Endothelial cell of umbilical vein (primary cell): ENCODE data around the gene TMIGD2. TPM values are rescaled to one million over a fixed set of nuclear protein-coding genes. Genes with fewer than 3 reads are reported as not detected.

ENCODE experiments used
- BruUV-seq: library from RNA; stranded (reverse); fragments of 400-500 nt; replicated peaks from 2 replicates; lab custom pipeline; 2021; lab: Mats Ljungman, UMichigan
- CTCF ChIA-PET: fragments of 300-600, 350-600 bp; sonication (Branson Sonifier 250); formaldehyde crosslinking; loops from one replicate; lab custom pipeline; 2021; ENCODE audit warnings: antibody characterized with exemption, inconsistent platforms; lab: Charles Lee
- POLR2A ChIA-PET: fragments of 300-600, 350-600 bp; sonication (Branson Sonifier 250); formaldehyde crosslinking; loops from one replicate; lab custom pipeline; 2021; ENCODE audit warnings: antibody characterized with exemption, inconsistent platforms; lab: Charles Lee
- DNase-seq: peaks from one replicate; pipeline ENCODE4 v3.0.0-alpha.2; 2011; ENCODE audit warnings: low read depth, low spot score
- FAIRE-seq: peaks from 2 replicates; lab custom pipeline; 2011; peaks lifted over from hg19 to GRCh38; lab: Jason Lieb, UNC
- H2AFZ ChIP-seq: 2 replicates; pipeline ENCODE4 v1.6.0; 2012; ENCODE audit warnings: low read depth, low read length, control low read depth, inconsistent platforms
- H3K27ac ChIP-seq: 2 replicates; pipeline ENCODE4 v1.5.1; 2011; ENCODE audit warnings: low read depth, mild to moderate bottlenecking, control low read depth, low read length, moderate library complexity; ENCODE audit not compliant: insufficient read depth
- H3K27me3 ChIP-seq, 2 experiments: 2 replicates each; pipeline versions ENCODE4 v1.6.0 to v1.6.1; 2011; ENCODE audit warnings: low read length in 2 of 2, mixed read lengths in 1 of 2; ENCODE audit not compliant: control insufficient read depth in 2 of 2, insufficient read depth in 2 of 2
- H3K36me3 ChIP-seq, 2 experiments: 2 replicates in 1 of 2; 3 replicates in 1 of 2; pipeline ENCODE4 v1.5.1; 2011; ENCODE audit warnings: low read length in 2 of 2, mild to moderate bottlenecking in 1 of 2, moderate library complexity in 1 of 2; ENCODE audit not compliant: control insufficient read depth in 2 of 2, insufficient read depth in 2 of 2; ENCODE audit errors: extremely low read depth in 1 of 2
- H3K4me1 ChIP-seq: 3 replicates; pipeline ENCODE4 v1.5.1; 2011; ENCODE audit warnings: mild to moderate bottlenecking, low read length; ENCODE audit not compliant: control insufficient read depth, insufficient read depth; ENCODE audit errors: extremely low read depth
- H3K4me2 ChIP-seq: 2 replicates; pipeline ENCODE4 v1.6.1; 2011; ENCODE audit warnings: low read length, control low read depth, mixed read lengths; ENCODE audit not compliant: insufficient read depth
- H3K4me3 ChIP-seq, 3 experiments: fragments of 200-600 bp in 1 of 3; sonication (generic), shearing (Covaris generic) in 1 of 3; replicated peaks in 1 of 3; 2 replicates each; pipeline ENCODE4 v1.5.1; 2011 to 2016; ENCODE audit warnings: control low read depth in 3 of 3, low read length in 3 of 3, mild to moderate bottlenecking in 2 of 3, inconsistent platforms in 1 of 3, low read depth in 1 of 3, moderate library complexity in 1 of 3; ENCODE audit not compliant: insufficient read depth in 1 of 3
- H3K79me2 ChIP-seq: 2 replicates; pipeline ENCODE4 v1.6.0; 2012; ENCODE audit warnings: low read length, inconsistent platforms; ENCODE audit not compliant: control insufficient read depth, insufficient read depth
- H3K9ac ChIP-seq: replicated peaks from 2 replicates; pipeline ENCODE3; 2011; ENCODE audit warnings: low read length, control low read depth; ENCODE audit not compliant: insufficient read depth; ENCODE audit errors: extremely low read depth
- H3K9me1 ChIP-seq: replicated peaks from 3 replicates; pipeline ENCODE4 v1.6.0; 2011; ENCODE audit warnings: mild to moderate bottlenecking, low read length; ENCODE audit not compliant: control insufficient read depth, insufficient read depth; ENCODE audit errors: extremely low read depth
- H3K9me3 ChIP-seq: replicated peaks from 2 replicates; pipeline ENCODE4 v1.5.1; 2012; ENCODE audit warnings: low read length, inconsistent platforms; ENCODE audit not compliant: control insufficient read depth, insufficient read depth
- H4K20me1 ChIP-seq: replicated peaks from 2 replicates; pipeline ENCODE3; 2011; ENCODE audit warnings: mild to moderate bottlenecking, low read length; ENCODE audit not compliant: control insufficient read depth, insufficient read depth; ENCODE audit errors: extremely low read depth
- EZH2 ChIP-seq: IDR thresholded peaks from 2 replicates; pipeline ENCODE4 v1.6.1; 2012; ENCODE audit warnings: borderline replicate concordance, low read depth, mild to moderate bottlenecking, moderate library complexity, low read length, inconsistent platforms; ENCODE audit not compliant: severe bottlenecking
- FOS ChIP-seq: IDR thresholded peaks from 2 replicates; pipeline ENCODE4 v1.6.1; 2011; ENCODE audit warnings: mild to moderate bottlenecking, low read length, moderate library complexity, borderline replicate concordance; ENCODE audit not compliant: insufficient read depth
- GATA2 ChIP-seq: IDR thresholded peaks from 2 replicates; pipeline ENCODE4 v1.7.0; 2011; ENCODE audit warnings: low read depth, mild to moderate bottlenecking, moderate library complexity, mixed read lengths, low read length; ENCODE audit not compliant: insufficient read length, insufficient read depth
- JUN ChIP-seq: IDR thresholded peaks from 2 replicates; pipeline ENCODE4 v1.6.1; 2011; ENCODE audit warnings: borderline replicate concordance, low read depth; ENCODE audit not compliant: insufficient read length, insufficient read depth
- MYC ChIP-seq: IDR thresholded peaks from one replicate; pipeline ENCODE4 v1.6.1; 2011; ENCODE audit warnings: mild to moderate bottlenecking, low read depth, low read length
- POLR2A ChIP-seq: IDR thresholded peaks from 2 replicates; pipeline ENCODE4 v1.6.1; 2012; ENCODE audit warnings: low read depth, mild to moderate bottlenecking, control low read depth, low read length
- POLR2AphosphoS5 ChIP-seq: IDR thresholded peaks from 2 replicates; pipeline ENCODE4 v1.6.1; 2012; ENCODE audit warnings: low read depth, mild to moderate bottlenecking, control low read depth, low read length, moderate library complexity; ENCODE audit not compliant: insufficient read depth
- dilution Hi-C: fragments of 300-500 bp; cut with MboI; formaldehyde crosslinking; loops from one replicate; pipeline ENCODE4 v1.15.0; 2019; ENCODE audit warnings: low sequenced_read_pairs; ENCODE audit not compliant: extremely low pct_ligation_motif_present
- intact Hi-C: fragments of 100-400 bp; cut with micrococcal nuclease; formaldehyde crosslinking; loops from one replicate; pipeline ENCODE4 v1.10.0; 2022
- polyA plus RNA-seq, 4 experiments: library from polyadenylated mRNA; depleted of rRNA in 3 of 4; stranded (reverse) in 3 of 4; unstranded in 1 of 4; fragments of >200 nt; gene quantifications; 2 replicates each; pipeline versions ENCODE4 v1.2.1 to v1.2.3, GENCODE V29; 2011 to 2012; ENCODE audit warnings: missing spikeins in 1 of 4
- total RNA-seq: library from RNA; stranded (reverse); gene quantifications from 2 replicates; pipeline ENCODE4 v1.2.3, GENCODE V29; 2021
- TF ChIP-seq, protein P1 (sequence below), 2 donors: IDR thresholded peaks; 1 replicate in 1 of 2; 2 replicates in 1 of 2; pipeline ENCODE4 v1.5.1; 2011; ENCODE audit warnings: low read length in 2 of 2, mild to moderate bottlenecking in 2 of 2, moderate library complexity in 2 of 2, control low read depth in 1 of 2, inconsistent platforms in 1 of 2, low read depth in 1 of 2; ENCODE audit not compliant: insufficient read depth in 1 of 2; ENCODE audit errors: extremely low read depth in 1 of 2
- TF ChIP-seq, protein P2 (sequence below): IDR thresholded peaks from 2 replicates; pipeline ENCODE4 v1.6.1; 2011; ENCODE audit not compliant: insufficient read depth, insufficient read length

Gene TMIGD2
- total and polyA plus RNA-seq, 2 donors (not counting 3 experiments of a cell fraction or from before 2014, with no cell fraction given): not detected

DNA sequence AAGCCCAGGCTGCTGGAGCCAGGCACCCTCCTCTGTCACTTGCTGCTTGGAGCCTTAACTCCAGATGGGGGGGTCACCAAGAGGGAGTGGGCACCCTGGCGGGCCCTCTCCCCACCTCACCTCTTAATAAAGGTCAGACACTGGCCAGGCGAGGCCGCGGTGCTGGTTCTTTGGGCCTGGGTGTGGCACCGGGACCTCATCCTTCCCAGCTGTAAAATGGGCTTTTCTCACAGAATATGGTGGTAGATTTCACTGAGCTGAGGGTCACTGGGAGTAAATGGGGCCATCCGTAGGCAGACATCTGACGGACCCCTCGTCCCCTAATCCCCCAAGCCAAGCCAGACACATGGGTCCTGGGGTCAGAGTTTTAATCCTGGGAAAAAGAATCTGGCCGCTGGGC, 21.5 kb upstream of the TMIGD2 start:
- no peaks in the 10 kb centered on the region for H3K36me3 ChIP-seq
- H3K27me3 ChIP-seq: no peaks in the 10 kb centered on the region
- no peaks in the 10 kb centered on the region for H3K9me3 ChIP-seq
- intact Hi-C loops (no loop called here), dilution Hi-C loops (no loop called here)
- no TSS peak for BruUV-seq
- H3K4me1 ChIP-seq: peaks cover 3% of the 10 kb centered on the region
- H3K9ac ChIP-seq: no peak overlapping the region
- POLR2A ChIA-PET: no interaction called here
- H3K4me3 ChIP-seq: no peak overlapping the region
- H3K79me2 ChIP-seq: no peaks in the 10 kb centered on the region
- DNase-seq (no peak), FAIRE-seq (no peak)
- CTCF ChIA-PET: interaction anchor here (1.0 kb wide), 1 partner anchor 46 kb away, joined by 3 read pairs; no protein-coding TSS in a partner anchor
- no peak overlapping the region for H3K27ac ChIP-seq
- H2AFZ ChIP-seq: no peak overlapping the region
- no peak overlapping the region for H3K4me2 ChIP-seq
- H4K20me1 ChIP-seq: no peaks in the 10 kb centered on the region
- H3K9me1 ChIP-seq: no peaks in the 10 kb centered on the region
- TF ChIP-seq, protein P1, sequence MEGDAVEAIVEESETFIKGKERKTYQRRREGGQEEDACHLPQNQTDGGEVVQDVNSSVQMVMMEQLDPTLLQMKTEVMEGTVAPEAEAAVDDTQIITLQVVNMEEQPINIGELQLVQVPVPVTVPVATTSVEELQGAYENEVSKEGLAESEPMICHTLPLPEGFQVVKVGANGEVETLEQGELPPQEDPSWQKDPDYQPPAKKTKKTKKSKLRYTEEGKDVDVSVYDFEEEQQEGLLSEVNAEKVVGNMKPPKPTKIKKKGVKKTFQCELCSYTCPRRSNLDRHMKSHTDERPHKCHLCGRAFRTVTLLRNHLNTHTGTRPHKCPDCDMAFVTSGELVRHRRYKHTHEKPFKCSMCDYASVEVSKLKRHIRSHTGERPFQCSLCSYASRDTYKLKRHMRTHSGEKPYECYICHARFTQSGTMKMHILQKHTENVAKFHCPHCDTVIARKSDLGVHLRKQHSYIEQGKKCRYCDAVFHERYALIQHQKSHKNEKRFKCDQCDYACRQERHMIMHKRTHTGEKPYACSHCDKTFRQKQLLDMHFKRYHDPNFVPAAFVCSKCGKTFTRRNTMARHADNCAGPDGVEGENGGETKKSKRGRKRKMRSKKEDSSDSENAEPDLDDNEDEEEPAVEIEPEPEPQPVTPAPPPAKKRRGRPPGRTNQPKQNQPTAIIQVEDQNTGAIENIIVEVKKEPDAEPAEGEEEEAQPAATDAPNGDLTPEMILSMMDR (IDR thresholded peaks at IDR 0.05; ENCODE audit: extremely low read depth in 1 of 2, insufficient read depth in 1 of 2, low read depth in 1 of 2, low read length in 2 of 2): no peak
- no peak for TF ChIP-seq GATA2
- TF ChIP-seq, protein P2, sequence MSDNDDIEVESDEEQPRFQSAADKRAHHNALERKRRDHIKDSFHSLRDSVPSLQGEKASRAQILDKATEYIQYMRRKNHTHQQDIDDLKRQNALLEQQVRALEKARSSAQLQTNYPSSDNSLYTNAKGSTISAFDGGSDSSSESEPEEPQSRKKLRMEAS: no peak
- TF ChIP-seq POLR2A: no peak
- no peak for TF ChIP-seq EZH2
- TF ChIP-seq FOS: no peak
- no peak for TF ChIP-seq MYC
- TF ChIP-seq POLR2AphosphoS5: no peak
- TF ChIP-seq JUN: no peak
